IMR-90 (cell line): ENCODE data around the gene CLCC1. TPM values are rescaled to one million over a fixed set of nuclear protein-coding genes. Genes with fewer than 3 reads are reported as not detected.

Experiments used
- ATAC-seq: fragments of 200-7000 bp; cut with Tn5 transposase; 2 replicates; pipeline ENCODE4 v1.9.1; 2020; ENCODE audit warnings: low read depth, mild to moderate bottlenecking, moderate library complexity
- BruUV-seq: library from RNA; stranded (reverse); fragments of 400-500 nt; replicated peaks from 2 replicates; lab custom pipeline; 2021; lab: Mats Ljungman, UMichigan
- CTCF ChIA-PET: fragments of 300-600 bp; formaldehyde crosslinking; extraction: SDS; loops from one replicate; lab custom pipeline; 2021; ENCODE audit warnings: antibody characterized with exemption; lab: Yijun Ruan, JAX
- POLR2A ChIA-PET: fragments of 300-600 bp; sonication (Branson Sonifier 250); formaldehyde crosslinking; loops from one replicate; lab custom pipeline; 2022; ENCODE audit warnings: antibody characterized with exemption; ENCODE audit not compliant: unreplicated experiment; lab: Charles Lee
- DNase-seq: peaks from one replicate; pipeline ENCODE4 v3.0.0; 2013
- H2AFZ ChIP-seq: replicated peaks from 2 replicates; pipeline ENCODE3; 2013; ENCODE audit warnings: low read length, mild to moderate bottlenecking; ENCODE audit not compliant: poor library complexity
- H2AK5ac ChIP-seq: 2 replicates; pipeline ENCODE4 v1.6.1; 2013; ENCODE audit warnings: low read depth, low read length, inconsistent platforms
- H2AK9ac ChIP-seq: replicated peaks from 2 replicates; pipeline ENCODE3; 2013; ENCODE audit warnings: mild to moderate bottlenecking, low read depth, low read length, moderate library complexity; ENCODE audit not compliant: poor library complexity
- H2BK120ac ChIP-seq: 2 replicates; pipeline ENCODE4 v1.6.1; 2013; ENCODE audit warnings: low read depth, low read length, inconsistent platforms
- H2BK15ac ChIP-seq: 3 replicates; pipeline ENCODE4 v1.6.1; 2013; ENCODE audit warnings: low read depth, low read length, inconsistent platforms
- H2BK20ac ChIP-seq: 2 replicates; pipeline ENCODE4 v1.6.1; 2013; ENCODE audit warnings: low read depth, mild to moderate bottlenecking, inconsistent platforms, low read length, moderate library complexity
- H2BK5ac ChIP-seq: 2 replicates; pipeline ENCODE4 v1.6.1; 2013; ENCODE audit warnings: mild to moderate bottlenecking, low read depth, low read length, inconsistent platforms; ENCODE audit not compliant: poor library complexity, severe bottlenecking
- H3K14ac ChIP-seq: replicated peaks from 2 replicates; pipeline ENCODE4 v1.6.1; 2013; ENCODE audit warnings: low read depth, low read length, inconsistent platforms
- H3K18ac ChIP-seq: 2 replicates; pipeline ENCODE4 v1.6.1; 2013; ENCODE audit warnings: low read depth, low read length, control low read depth
- H3K23ac ChIP-seq: 2 replicates; pipeline ENCODE4 v1.6.1; 2013; ENCODE audit warnings: low read depth, low read length, inconsistent platforms
- H3K27ac ChIP-seq: 2 replicates; pipeline ENCODE4 v1.5.1; 2013; ENCODE audit warnings: mild to moderate bottlenecking, control low read depth, low read length; ENCODE audit not compliant: insufficient read depth
- H3K27me3 ChIP-seq: 2 replicates; pipeline ENCODE4 v1.6.1; 2013; ENCODE audit warnings: low read length; ENCODE audit not compliant: control insufficient read depth, insufficient read depth
- H3K36me3 ChIP-seq: 2 replicates; pipeline ENCODE4 v1.6.1; 2013; ENCODE audit warnings: low read length, mixed read lengths; ENCODE audit not compliant: control insufficient read depth, insufficient read depth
- H3K4ac ChIP-seq: 2 replicates; pipeline ENCODE4 v1.6.1; 2013; ENCODE audit warnings: low read depth, low read length, inconsistent platforms
- H3K4me1 ChIP-seq: 2 replicates; pipeline ENCODE4 v1.6.1; 2013; ENCODE audit warnings: low read length, mixed read lengths; ENCODE audit not compliant: control insufficient read depth, insufficient read depth
- H3K4me2 ChIP-seq: 2 replicates; pipeline ENCODE4 v1.6.1; 2013; ENCODE audit warnings: low read depth, mild to moderate bottlenecking, control low read depth, low read length, moderate library complexity
- H3K4me3 ChIP-seq: 2 replicates; pipeline ENCODE4 v1.5.1; 2013; ENCODE audit warnings: low read depth, mild to moderate bottlenecking, control low read depth, low read length, moderate library complexity; ENCODE audit not compliant: insufficient read depth
- H3K56ac ChIP-seq: 2 replicates; pipeline ENCODE4 v1.6.1; 2013; ENCODE audit warnings: low read length, inconsistent platforms; ENCODE audit not compliant: insufficient read depth; ENCODE audit errors: extremely low read depth
- H3K79me1 ChIP-seq, 2 experiments: 2 replicates each; pipeline ENCODE4 v1.6.1; 2013; ENCODE audit warnings: low read length in 2 of 2, inconsistent platforms in 1 of 2, low read depth in 1 of 2
- H3K9ac ChIP-seq: 2 replicates; pipeline ENCODE4 v1.6.1; 2013; ENCODE audit warnings: low read depth, low read length, control low read depth
- H3K9me1 ChIP-seq: 2 replicates; pipeline ENCODE4 v1.6.1; 2013; ENCODE audit warnings: low read length, inconsistent platforms; ENCODE audit not compliant: insufficient read depth
- H3K9me3 ChIP-seq: 2 replicates; pipeline ENCODE4 v1.6.1; 2013; ENCODE audit warnings: low read length; ENCODE audit not compliant: control insufficient read depth, insufficient read depth
- H4K20me1 ChIP-seq: 2 replicates; pipeline ENCODE4 v1.6.1; 2013; ENCODE audit warnings: low read length, inconsistent platforms; ENCODE audit not compliant: insufficient read depth
- H4K5ac ChIP-seq: 2 replicates; pipeline ENCODE4 v1.6.1; 2013; ENCODE audit warnings: mild to moderate bottlenecking, low read depth, low read length, control low read depth
- H4K8ac ChIP-seq, 2 experiments: 2 replicates each; pipeline ENCODE4 v1.6.1; 2013; ENCODE audit warnings: low read depth in 2 of 2, low read length in 2 of 2, control low read depth in 1 of 2, inconsistent platforms in 1 of 2
- H4K91ac ChIP-seq: 2 replicates; pipeline ENCODE4 v1.6.1; 2013; ENCODE audit warnings: low read depth, low read length, inconsistent platforms; ENCODE audit not compliant: insufficient read depth
- BHLHE40 ChIP-seq: fragments of 150-350 bp; IDR thresholded peaks from 2 replicates; pipeline ENCODE4 v1.6.1; 2016; ENCODE audit warnings: mild to moderate bottlenecking, low read depth, low read length
- CHD1 ChIP-seq: IDR thresholded peaks from 2 replicates; pipeline ENCODE4 v1.6.1; 2012; ENCODE audit warnings: low read depth, low read length, improper control_type of control experiment
- ELK1 ChIP-seq: fragments of 150-350 bp; IDR thresholded peaks from 2 replicates; pipeline ENCODE4 v1.6.1; 2016; ENCODE audit warnings: low read depth, mild to moderate bottlenecking, low read length, moderate library complexity, borderline replicate concordance
- FOS ChIP-seq: fragments of 150-350 bp; IDR thresholded peaks from 2 replicates; pipeline ENCODE4 v1.6.1; 2016; ENCODE audit warnings: low read depth, low read length
- MAFK ChIP-seq: IDR thresholded peaks from 2 replicates; pipeline ENCODE4 v1.6.1; 2012; ENCODE audit warnings: low read depth, low read length, improper control_type of control experiment
- MAZ ChIP-seq: IDR thresholded peaks from 2 replicates; pipeline ENCODE4 v1.6.1; 2012; ENCODE audit warnings: low read depth, mild to moderate bottlenecking, low read length, improper control_type of control experiment, moderate library complexity, borderline replicate concordance
- NFE2L2 ChIP-seq: fragments of 150-350 bp; IDR thresholded peaks from 2 replicates; pipeline ENCODE4 v1.6.1; 2016; ENCODE audit warnings: low read depth, mild to moderate bottlenecking, low read length
- POLR2A ChIP-seq: IDR thresholded peaks from 2 replicates; pipeline ENCODE4 v1.6.1; 2012; ENCODE audit warnings: mild to moderate bottlenecking, low read depth, low read length
- RAD21 ChIP-seq: IDR thresholded peaks from 2 replicates; pipeline ENCODE4 v1.6.1; 2012; ENCODE audit warnings: low read length, improper control_type of control experiment
- RCOR1 ChIP-seq: IDR thresholded peaks from 2 replicates; pipeline ENCODE4 v1.6.1; 2012; ENCODE audit warnings: mild to moderate bottlenecking, low read length, improper control_type of control experiment; ENCODE audit not compliant: insufficient replicate concordance
- RFX5 ChIP-seq: IDR thresholded peaks from 2 replicates; pipeline ENCODE4 v1.8.0; 2012; ENCODE audit warnings: low read depth, mild to moderate bottlenecking, low read length, moderate library complexity
- WGBS, 2 experiments: methylation state at CpG; one replicate each; pipeline versions ENCODE4 v1.1.5 to v1.1.7; 2013; ENCODE audit warnings: missing lambda C conversion rate in 2 of 2; ENCODE audit not compliant: insufficient read length in 1 of 2; ENCODE audit errors: extremely low coverage in 2 of 2; 5-methylcytosine and 5-hydroxymethylcytosine counted together
- dilution Hi-C: fragments of 300-500 bp; cut with HindIII; formaldehyde crosslinking; loops from one replicate; pipeline ENCODE4 v1.14.3; 2018; ENCODE audit warnings: low sequenced_read_pairs; ENCODE audit not compliant: unreplicated experiment
- in situ Hi-C: fragments of 300-500 bp; cut with MboI; formaldehyde crosslinking; loops from 3 replicates; pipeline ENCODE4 v1.14.3; 2019; ENCODE audit warnings: low sequenced_read_pairs, inconsistent platforms, mixed read lengths
- intact Hi-C: fragments of 100-400 bp; cut with micrococcal nuclease; formaldehyde crosslinking; loops from 2 replicates; pipeline ENCODE4 v1.10.0; 2022
- polyA plus RNA-seq, 3 experiments: library from polyadenylated mRNA; depleted of rRNA; stranded (reverse); fragments of >200 nt; gene quantifications; 2 replicates each; pipeline ENCODE4 v1.2.3, GENCODE V29; 2012; ENCODE audit warnings: low replicate concordance in 1 of 3
- total RNA-seq: library from RNA; depleted of rRNA; stranded (reverse); fragments of >200 nt; gene quantifications from 2 replicates; pipeline ENCODE4 v1.2.3, GENCODE V29; 2012
- TF ChIP-seq, protein P1 (sequence below): conservative IDR thresholded peaks from 2 replicates; pipeline ENCODE4 v1.5.1; 2012; ENCODE audit warnings: mild to moderate bottlenecking, low read depth, low read length, improper control_type of control experiment

The CLCC1 gene
- total and polyA plus RNA-seq, 2 of the 4 experiments (the other 2 are of a cell fraction) = 19.3 to 29.6 TPM

- POLR2A ChIA-PET = no interaction called here
Observed at GRCh38 chr1:108953452-108953851, 9.8 kb downstream of the CLCC1 start.

More at GRCh38 chr1:108953452-108953851, 9.8 kb downstream of the CLCC1 start:
- intact Hi-C loops = no loop called here
- Histone ChIP-seq H2AK5ac (no peak overlapping the region), H3K27me3 (no peaks in the 10 kb centered on the region), H2BK15ac (no peak overlapping the region), H3K4ac (no peak overlapping the region), H3K27ac (no peak overlapping the region), H3K23ac (no peak overlapping the region), H3K9me3 (no peaks in the 10 kb centered on the region), H3K4me2 (no peak overlapping the region), H3K4me3 (no peak overlapping the region), H3K14ac (no peak overlapping the region), H4K5ac (no peak overlapping the region), H3K18ac (no peak overlapping the region), H4K91ac (no peak overlapping the region), H2BK20ac (no peak overlapping the region), H2AFZ (no peak overlapping the region), H4K20me1 (peaks cover 15% of the 10 kb centered on the region; the same call in 1 of the 2 replicates), H3K56ac (no peak overlapping the region), H2BK120ac (no peak overlapping the region), H3K9me1 (peaks cover 10% of the 10 kb centered on the region; the same call in 1 of the 2 replicates), H3K4me1 (peaks cover 2% of the 10 kb centered on the region; the same call in 1 of the 2 replicates), H3K79me1 (peaks cover 26 to 67% of the 10 kb centered on the region in 2 experiments), H3K36me3 (peaks cover 7% of the 10 kb centered on the region), H4K8ac (no peak overlapping the region), H2AK9ac (no peak overlapping the region), H3K9ac (no peak overlapping the region), H2BK5ac (no peak overlapping the region)
- ATAC-seq = no peak
- BruUV-seq = no TSS peak
- WGBS, 2 experiments = 67% methylated on average over 1 of the region's 6 CpGs; no CpG with 5 or more reads in 1 of the 2 experiments
- no peak for DNase-seq
- CTCF ChIA-PET = interaction anchor here (0.5 kb wide), 1 partner anchor 45 kb away, joined by 3 read pairs; no protein-coding TSS in a partner anchor
- no peak for TF ChIP-seq MAZ
- no peak for TF ChIP-seq POLR2A
- no peak for TF ChIP-seq MAFK
- no peak for TF ChIP-seq BHLHE40
- TF ChIP-seq, protein P1, sequence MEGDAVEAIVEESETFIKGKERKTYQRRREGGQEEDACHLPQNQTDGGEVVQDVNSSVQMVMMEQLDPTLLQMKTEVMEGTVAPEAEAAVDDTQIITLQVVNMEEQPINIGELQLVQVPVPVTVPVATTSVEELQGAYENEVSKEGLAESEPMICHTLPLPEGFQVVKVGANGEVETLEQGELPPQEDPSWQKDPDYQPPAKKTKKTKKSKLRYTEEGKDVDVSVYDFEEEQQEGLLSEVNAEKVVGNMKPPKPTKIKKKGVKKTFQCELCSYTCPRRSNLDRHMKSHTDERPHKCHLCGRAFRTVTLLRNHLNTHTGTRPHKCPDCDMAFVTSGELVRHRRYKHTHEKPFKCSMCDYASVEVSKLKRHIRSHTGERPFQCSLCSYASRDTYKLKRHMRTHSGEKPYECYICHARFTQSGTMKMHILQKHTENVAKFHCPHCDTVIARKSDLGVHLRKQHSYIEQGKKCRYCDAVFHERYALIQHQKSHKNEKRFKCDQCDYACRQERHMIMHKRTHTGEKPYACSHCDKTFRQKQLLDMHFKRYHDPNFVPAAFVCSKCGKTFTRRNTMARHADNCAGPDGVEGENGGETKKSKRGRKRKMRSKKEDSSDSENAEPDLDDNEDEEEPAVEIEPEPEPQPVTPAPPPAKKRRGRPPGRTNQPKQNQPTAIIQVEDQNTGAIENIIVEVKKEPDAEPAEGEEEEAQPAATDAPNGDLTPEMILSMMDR = no peak
- TF ChIP-seq RFX5 = no peak
- no peak for TF ChIP-seq RAD21
- TF ChIP-seq RCOR1 = no peak
- TF ChIP-seq NFE2L2 = no peak
- no peak for TF ChIP-seq CHD1
- TF ChIP-seq FOS = no peak
- TF ChIP-seq ELK1 = no peak
- dilution Hi-C loops = no loop called here
- in situ Hi-C loops = no loop called here
